Measurements from ENCODE around the gene UBE2Q2.

GRCh38 chr15:75925440-75925839, 82.2 kb downstream of the UBE2Q2 start:
- TF ChIP-seq, protein P1, sequence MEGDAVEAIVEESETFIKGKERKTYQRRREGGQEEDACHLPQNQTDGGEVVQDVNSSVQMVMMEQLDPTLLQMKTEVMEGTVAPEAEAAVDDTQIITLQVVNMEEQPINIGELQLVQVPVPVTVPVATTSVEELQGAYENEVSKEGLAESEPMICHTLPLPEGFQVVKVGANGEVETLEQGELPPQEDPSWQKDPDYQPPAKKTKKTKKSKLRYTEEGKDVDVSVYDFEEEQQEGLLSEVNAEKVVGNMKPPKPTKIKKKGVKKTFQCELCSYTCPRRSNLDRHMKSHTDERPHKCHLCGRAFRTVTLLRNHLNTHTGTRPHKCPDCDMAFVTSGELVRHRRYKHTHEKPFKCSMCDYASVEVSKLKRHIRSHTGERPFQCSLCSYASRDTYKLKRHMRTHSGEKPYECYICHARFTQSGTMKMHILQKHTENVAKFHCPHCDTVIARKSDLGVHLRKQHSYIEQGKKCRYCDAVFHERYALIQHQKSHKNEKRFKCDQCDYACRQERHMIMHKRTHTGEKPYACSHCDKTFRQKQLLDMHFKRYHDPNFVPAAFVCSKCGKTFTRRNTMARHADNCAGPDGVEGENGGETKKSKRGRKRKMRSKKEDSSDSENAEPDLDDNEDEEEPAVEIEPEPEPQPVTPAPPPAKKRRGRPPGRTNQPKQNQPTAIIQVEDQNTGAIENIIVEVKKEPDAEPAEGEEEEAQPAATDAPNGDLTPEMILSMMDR (conservative IDR thresholded peaks at IDR 0.05 in 1 of 2, IDR thresholded peaks at IDR 0.05 in 1 of 2; ENCODE audit: extremely low read depth in 1 of 2, insufficient read depth in 1 of 2, low read depth in 1 of 2, low read length in 2 of 2) = no peak
- no peak for TF ChIP-seq EZH2 (IDR thresholded peaks at IDR 0.05; ENCODE audit: borderline replicate concordance, low read length)

Measured in mammary epithelial cell (primary cell).